WTC11 (cell line): ENCODE results near the gene PPDPF.

Source experiments
- CBFB ChIP-seq: sonication (generic); formaldehyde crosslinking; IDR thresholded peaks from 2 replicates; pipeline ENCODE4 v1.8.1; 2022; ENCODE audit warnings: mild to moderate bottlenecking, low read depth, missing genetic modification reagents
- CTCF ChIP-seq: fragments of 200-600 bp; IDR thresholded peaks from 2 replicates; pipeline ENCODE4 v1.8.0; 2022; ENCODE audit warnings: antibody characterized with exemption
- E2F1 ChIP-seq: sonication (generic); formaldehyde crosslinking; IDR thresholded peaks from 2 replicates; pipeline ENCODE4 v1.8.0; 2022; ENCODE audit warnings: mild to moderate bottlenecking, missing genetic modification reagents
- ESRRA ChIP-seq: sonication (generic); formaldehyde crosslinking; IDR thresholded peaks from 2 replicates; pipeline ENCODE4 v1.8.1; 2022; ENCODE audit warnings: mild to moderate bottlenecking, missing genetic modification reagents, borderline replicate concordance
- ETV6 ChIP-seq: sonication (generic); formaldehyde crosslinking; IDR thresholded peaks from 2 replicates; pipeline ENCODE4 v1.8.1; 2022; ENCODE audit warnings: mild to moderate bottlenecking, missing genetic modification reagents
- MLX ChIP-seq: sonication (generic); formaldehyde crosslinking; IDR thresholded peaks from 2 replicates; pipeline ENCODE4 v1.8.1; 2023; ENCODE audit warnings: mild to moderate bottlenecking, missing genetic modification reagents, moderate library complexity
- SP1 ChIP-seq: sonication (generic); formaldehyde crosslinking; conservative IDR thresholded peaks from 2 replicates; pipeline ENCODE4 v1.8.1; 2022; ENCODE audit warnings: missing genetic modification reagents
- USF2 ChIP-seq: sonication (generic); formaldehyde crosslinking; IDR thresholded peaks from 2 replicates; pipeline ENCODE4 v1.8.1; 2023; ENCODE audit warnings: mild to moderate bottlenecking, missing genetic modification reagents, moderate library complexity
- ZNF138 ChIP-seq: sonication (generic); formaldehyde crosslinking; conservative IDR thresholded peaks from 2 replicates; pipeline ENCODE4 v1.8.1; 2022; ENCODE audit warnings: mild to moderate bottlenecking, moderate library complexity, missing genetic modification reagents

- TF ChIP-seq CTCF (no peak), MLX (no peak), ESRRA (CRISPR knock-in tag) (no peak), SP1 (CRISPR knock-in tag) (no peak), ETV6 (CRISPR knock-in tag) (no peak), USF2 (CRISPR knock-in tag) (no peak), ZNF138 (CRISPR knock-in tag) (no peak), E2F1 (no peak), CBFB (no peak)
Observed at GRCh38 chr20:63551068-63551467, 30.5 kb downstream of the PPDPF start.
